ENCODE data around the gene CDC14B.

DNA sequence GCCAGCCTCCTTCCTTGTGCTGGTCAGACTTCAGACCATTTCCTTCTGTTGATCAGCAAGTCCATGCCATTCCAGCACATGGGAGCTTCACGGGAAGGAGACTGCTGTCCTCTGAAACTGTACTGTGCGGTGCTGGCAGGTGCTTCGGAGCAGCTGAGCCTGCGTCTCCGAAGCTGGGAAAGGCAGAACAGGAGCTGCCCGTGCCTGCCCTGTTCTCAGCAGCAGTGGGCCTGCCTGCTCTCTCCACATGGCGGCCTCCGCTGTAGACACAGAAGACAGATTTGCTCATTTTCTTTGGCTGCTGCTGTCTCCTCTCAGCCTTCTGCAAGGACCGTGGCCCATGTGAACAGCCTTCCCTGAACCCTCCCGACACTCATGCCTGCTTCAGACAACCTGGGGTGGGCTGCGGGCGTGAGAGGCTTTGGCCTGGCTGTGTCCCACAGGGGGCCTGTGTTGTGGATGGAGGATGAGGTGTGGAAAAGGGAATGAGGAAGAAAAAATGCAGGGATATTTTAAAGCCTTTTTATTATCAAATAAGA lies 126.6 kb downstream of the CDC14B start:
- TF ChIP-seq, protein P1, sequence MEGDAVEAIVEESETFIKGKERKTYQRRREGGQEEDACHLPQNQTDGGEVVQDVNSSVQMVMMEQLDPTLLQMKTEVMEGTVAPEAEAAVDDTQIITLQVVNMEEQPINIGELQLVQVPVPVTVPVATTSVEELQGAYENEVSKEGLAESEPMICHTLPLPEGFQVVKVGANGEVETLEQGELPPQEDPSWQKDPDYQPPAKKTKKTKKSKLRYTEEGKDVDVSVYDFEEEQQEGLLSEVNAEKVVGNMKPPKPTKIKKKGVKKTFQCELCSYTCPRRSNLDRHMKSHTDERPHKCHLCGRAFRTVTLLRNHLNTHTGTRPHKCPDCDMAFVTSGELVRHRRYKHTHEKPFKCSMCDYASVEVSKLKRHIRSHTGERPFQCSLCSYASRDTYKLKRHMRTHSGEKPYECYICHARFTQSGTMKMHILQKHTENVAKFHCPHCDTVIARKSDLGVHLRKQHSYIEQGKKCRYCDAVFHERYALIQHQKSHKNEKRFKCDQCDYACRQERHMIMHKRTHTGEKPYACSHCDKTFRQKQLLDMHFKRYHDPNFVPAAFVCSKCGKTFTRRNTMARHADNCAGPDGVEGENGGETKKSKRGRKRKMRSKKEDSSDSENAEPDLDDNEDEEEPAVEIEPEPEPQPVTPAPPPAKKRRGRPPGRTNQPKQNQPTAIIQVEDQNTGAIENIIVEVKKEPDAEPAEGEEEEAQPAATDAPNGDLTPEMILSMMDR (conservative IDR thresholded peaks at IDR 0.05; ENCODE audit: low read length) = no peak
- no peak for TF ChIP-seq EZH2phosphoT487 (IDR thresholded peaks at IDR 0.05; ENCODE audit: borderline replicate concordance)

Measured in Loucy (cell line).